ENCODE measurements around the gene PSMB11.

Gene PSMB11

GRCh38 chr14:23040100-23040499 lies 1.9 kb upstream of the PSMB11 start:
- DNase-seq (ENCODE audit: low read depth in 3 of 3, low spot score in 1 of 3): no peak

- no peak for DNase-seq (ENCODE audit: low read depth in 3 of 3, low spot score in 1 of 3)
These were observed 283 bp upstream of the PSMB11 start for GRCh38 chr14:23041729-23042128.

- no peak for DNase-seq (ENCODE audit: low read depth in 3 of 3, low spot score in 1 of 3)
These were observed 1.1 kb downstream of the PSMB11 start for GRCh38 chr14:23043145-23043544.

GRCh38 chr14:23043754-23044153 lies 1.7 kb downstream of the PSMB11 start:
- DNase-seq (ENCODE audit: low read depth in 3 of 3, low spot score in 1 of 3): no peak

- no peak for DNase-seq (ENCODE audit: low read depth in 3 of 3, low spot score in 1 of 3)
These were observed 2.8 kb downstream of the PSMB11 start for GRCh38 chr14:23044840-23045239.

- DNase-seq (ENCODE audit: low read depth in 3 of 3, low spot score in 1 of 3): no peak
These were observed 3.7 kb downstream of the PSMB11 start for GRCh38 chr14:23045419-23046357.

- no peak for DNase-seq (ENCODE audit: low read depth in 3 of 3, low spot score in 1 of 3)
These were observed 5.1 kb downstream of the PSMB11 start for GRCh38 chr14:23047034-23047634.

- no peak for DNase-seq (ENCODE audit: low read depth in 3 of 3, low spot score in 1 of 3)
These were observed 6.0 kb downstream of the PSMB11 start for GRCh38 chr14:23047751-23048693.

- DNase-seq (ENCODE audit: low read depth in 3 of 3, low spot score in 1 of 3): no peak
These were observed 7.0 kb downstream of the PSMB11 start for GRCh38 chr14:23049011-23049410.

- DNase-seq (ENCODE audit: low read depth in 3 of 3, low spot score in 1 of 3): no peak
These were observed 9.4 kb downstream of the PSMB11 start for GRCh38 chr14:23051141-23052057.

GRCh38 chr14:23052182-23052623 lies 10.2 kb downstream of the PSMB11 start:
- no peak for DNase-seq (ENCODE audit: low read depth in 3 of 3, low spot score in 1 of 3)

GRCh38 chr14:23052671-23053070 lies 10.7 kb downstream of the PSMB11 start:
- no peak for DNase-seq (ENCODE audit: low read depth in 3 of 3, low spot score in 1 of 3)

- DNase-seq (ENCODE audit: low read depth in 3 of 3, low spot score in 1 of 3): no peak
These were observed 11.4 kb downstream of the PSMB11 start for GRCh38 chr14:23053426-23053825.

GRCh38 chr14:23054000-23054811 lies 12.2 kb downstream of the PSMB11 start:
- DNase-seq (ENCODE audit: low read depth in 3 of 3, low spot score in 1 of 3): no peak

GRCh38 chr14:23055147-23055550 lies 13.1 kb downstream of the PSMB11 start:
- no peak for DNase-seq (ENCODE audit: low read depth in 3 of 3, low spot score in 1 of 3)

GRCh38 chr14:23055621-23056144 lies 13.7 kb downstream of the PSMB11 start:
- DNase-seq (ENCODE audit: low read depth in 3 of 3, low spot score in 1 of 3): no peak

- peak; percentile 26 to 42 (median 32) for DNase-seq (ENCODE audit: low read depth in 3 of 3, low spot score in 1 of 3)
These were observed 14.3 kb downstream of the PSMB11 start for GRCh38 chr14:23056145-23056955.
